Measurements from ENCODE around the gene JMJD6.
"Not testable (repeated sequence)": the region's sequence is repeated elsewhere in the genome, so short reads cannot be mapped to it uniquely, and the experiment has no call there.

GRCh38 chr17:76712321-76712720 lies 14.1 kb downstream of the JMJD6 start:
- TF ChIP-seq SNAI2 (CRISPR knock-in tag; IDR thresholded peaks at IDR 0.05); ZNF70 (CRISPR knock-in tag; IDR thresholded peaks at IDR 0.05); ARNTL (CRISPR knock-in tag; IDR thresholded peaks at IDR 0.05; ENCODE audit: borderline replicate concordance, low read depth); GLIS3 (CRISPR knock-in tag; IDR thresholded peaks at IDR 0.05); ZFP3 (CRISPR knock-in tag; IDR thresholded peaks at IDR 0.05); ZC3H10 (CRISPR knock-in tag; IDR thresholded peaks at IDR 0.05); ZNF8 (CRISPR knock-in tag; IDR thresholded peaks at IDR 0.05); CREB5 (CRISPR knock-in tag; IDR thresholded peaks at IDR 0.05; ENCODE audit: low read depth); PATZ1 (CRISPR knock-in tag; IDR thresholded peaks at IDR 0.05; ENCODE audit: borderline replicate concordance): not testable (repeated sequence)

Data from SK-N-SH treated with all-trans-retinoic acid at 6 μM for 48 hours (cell line).